Measurements from ENCODE around the gene TLE3. TPM values are rescaled to one million over a fixed set of nuclear protein-coding genes. Genes with fewer than 3 reads are reported as not detected.

Gene TLE3
- total RNA-seq, 2 donors from 2014 or later, result 65.4 to 85.1 TPM

GRCh38 chr15:70063261-70063925 is 34.3 kb downstream of the TLE3 start:
- peaks cover 4% of the 10 kb centered on the region for H3K4me1 ChIP-seq
- no peak for DNase-seq

GRCh38 chr15:70062321-70062956 is 35.3 kb downstream of the TLE3 start:
- intact Hi-C loops (cut with DNase I), result no loop called here
- no peak overlapping the region for H3K4me3 ChIP-seq
- no peaks in the 10 kb centered on the region for H3K27me3 ChIP-seq
- H3K4me1 ChIP-seq, result peaks cover 4% of the 10 kb centered on the region
- no peaks in the 10 kb centered on the region for H3K9me3 ChIP-seq
- no peak for TF ChIP-seq CTCF (IDR thresholded peaks at IDR 0.05)
- peak overlapping the region in 1 of 2 donors; percentile 49 for H3K9ac ChIP-seq (ENCODE audit: low read depth in 2 of 2, low read length in 2 of 2)
- H3K27ac ChIP-seq, result no peak overlapping the region
- peak; percentile 83 for DNase-seq
- H3K36me3 ChIP-seq, result peaks cover 36% of the 10 kb centered on the region

More at GRCh38 chr15:70063261-70063925, 34.3 kb downstream of the TLE3 start:
- Histone ChIP-seq H3K27ac (no peak overlapping the region), H3K9me3 (no peaks in the 10 kb centered on the region), H3K27me3 (no peaks in the 10 kb centered on the region), H3K36me3 (peaks cover 27% of the 10 kb centered on the region), H3K9ac (ENCODE audit: low read depth in 2 of 2, low read length in 2 of 2) (peak overlapping the region in 1 of 2 donors; percentile 49), H3K4me3 (no peak overlapping the region)
- TF ChIP-seq CTCF (IDR thresholded peaks at IDR 0.05), result no peak
- intact Hi-C loops (cut with DNase I), result no loop called here

GRCh38 chr15:70061696-70062270 is 35.9 kb downstream of the TLE3 start:
- no peak for DNase-seq
- Histone ChIP-seq H3K9ac (ENCODE audit: low read depth in 2 of 2, low read length in 2 of 2) (no peak overlapping the region), H3K27ac (no peak overlapping the region), H3K27me3 (no peaks in the 10 kb centered on the region), H3K4me3 (no peak overlapping the region), H3K9me3 (no peaks in the 10 kb centered on the region), H3K36me3 (peaks cover 41% of the 10 kb centered on the region), H3K4me1 (peaks cover 4% of the 10 kb centered on the region)
- no peak for TF ChIP-seq CTCF (IDR thresholded peaks at IDR 0.05)
- intact Hi-C loops (cut with DNase I), result no loop called here

GRCh38 chr15:70060993-70061305 is 36.8 kb downstream of the TLE3 start:
- no peak overlapping the region for H3K4me3 ChIP-seq
- no peaks in the 10 kb centered on the region for H3K9me3 ChIP-seq
- H3K27ac ChIP-seq, result no peak overlapping the region
- intact Hi-C loops (cut with DNase I), result no loop called here
- DNase-seq, result no peak
- peaks cover 38% of the 10 kb centered on the region for H3K36me3 ChIP-seq
- no peak for TF ChIP-seq CTCF (IDR thresholded peaks at IDR 0.05)
- peaks cover 4% of the 10 kb centered on the region for H3K4me1 ChIP-seq
- no peaks in the 10 kb centered on the region for H3K27me3 ChIP-seq
- no peak overlapping the region for H3K9ac ChIP-seq (ENCODE audit: low read depth in 2 of 2, low read length in 2 of 2)

- Histone ChIP-seq H3K27me3 (no peaks in the 10 kb centered on the region), H3K36me3 (peaks cover 34% of the 10 kb centered on the region), H3K9me3 (no peaks in the 10 kb centered on the region), H3K4me1 (peaks cover 2% of the 10 kb centered on the region), H3K4me3 (no peak overlapping the region), H3K9ac (ENCODE audit: low read depth in 2 of 2, low read length in 2 of 2) (no peak overlapping the region), H3K27ac (no peak overlapping the region)
- intact Hi-C loops (cut with DNase I), result no loop called here
- no peak for DNase-seq
- no peak for TF ChIP-seq CTCF (IDR thresholded peaks at IDR 0.05)
Observed at GRCh38 chr15:70060214-70060992, 37.3 kb downstream of the TLE3 start.
